ENCODE measurements around the gene DERL2. TPM values are rescaled to one million over a fixed set of nuclear protein-coding genes. Genes with fewer than 3 reads are reported as not detected.

DERL2 gene
- total RNA-seq, 2 donors from 2014 or later: 63.1 to 63.7 TPM

DNA sequence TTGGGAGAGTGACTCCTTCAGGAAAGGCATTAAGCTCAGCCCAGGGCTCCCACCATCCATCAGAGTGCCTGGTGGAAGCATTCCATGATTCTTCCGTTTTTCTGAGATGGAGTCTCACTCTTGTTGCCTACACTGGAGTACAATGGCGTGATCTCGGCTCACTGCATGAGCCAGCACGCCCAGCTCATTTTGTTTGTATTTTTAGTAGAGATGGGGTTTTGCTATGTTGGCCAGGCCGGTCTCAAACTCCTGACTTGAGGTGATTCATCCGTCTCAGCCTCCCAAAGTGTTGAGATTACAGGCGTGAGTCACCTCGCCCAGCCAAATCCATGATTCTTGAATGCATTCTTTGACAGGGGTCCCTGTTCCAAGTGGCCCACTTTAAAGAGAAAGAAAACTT, 23.5 kb upstream of the DERL2 start:
- intact Hi-C loops (cut with DNase I): no loop called here
- TF ChIP-seq, protein P1, sequence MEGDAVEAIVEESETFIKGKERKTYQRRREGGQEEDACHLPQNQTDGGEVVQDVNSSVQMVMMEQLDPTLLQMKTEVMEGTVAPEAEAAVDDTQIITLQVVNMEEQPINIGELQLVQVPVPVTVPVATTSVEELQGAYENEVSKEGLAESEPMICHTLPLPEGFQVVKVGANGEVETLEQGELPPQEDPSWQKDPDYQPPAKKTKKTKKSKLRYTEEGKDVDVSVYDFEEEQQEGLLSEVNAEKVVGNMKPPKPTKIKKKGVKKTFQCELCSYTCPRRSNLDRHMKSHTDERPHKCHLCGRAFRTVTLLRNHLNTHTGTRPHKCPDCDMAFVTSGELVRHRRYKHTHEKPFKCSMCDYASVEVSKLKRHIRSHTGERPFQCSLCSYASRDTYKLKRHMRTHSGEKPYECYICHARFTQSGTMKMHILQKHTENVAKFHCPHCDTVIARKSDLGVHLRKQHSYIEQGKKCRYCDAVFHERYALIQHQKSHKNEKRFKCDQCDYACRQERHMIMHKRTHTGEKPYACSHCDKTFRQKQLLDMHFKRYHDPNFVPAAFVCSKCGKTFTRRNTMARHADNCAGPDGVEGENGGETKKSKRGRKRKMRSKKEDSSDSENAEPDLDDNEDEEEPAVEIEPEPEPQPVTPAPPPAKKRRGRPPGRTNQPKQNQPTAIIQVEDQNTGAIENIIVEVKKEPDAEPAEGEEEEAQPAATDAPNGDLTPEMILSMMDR (IDR thresholded peaks at IDR 0.05): no peak
- no peak overlapping the region for H3K4me3 ChIP-seq
- no peak for DNase-seq
- H3K27ac ChIP-seq: no peak overlapping the region
- no peaks in the 10 kb centered on the region for H3K36me3 ChIP-seq
- no peaks in the 10 kb centered on the region for H3K4me1 ChIP-seq
- no peaks in the 10 kb centered on the region for H3K9me3 ChIP-seq
- no peaks in the 10 kb centered on the region for H3K27me3 ChIP-seq
- no peak overlapping the region for H3K9ac ChIP-seq (ENCODE audit: low read depth in 2 of 2, low read length in 2 of 2)

DNA sequence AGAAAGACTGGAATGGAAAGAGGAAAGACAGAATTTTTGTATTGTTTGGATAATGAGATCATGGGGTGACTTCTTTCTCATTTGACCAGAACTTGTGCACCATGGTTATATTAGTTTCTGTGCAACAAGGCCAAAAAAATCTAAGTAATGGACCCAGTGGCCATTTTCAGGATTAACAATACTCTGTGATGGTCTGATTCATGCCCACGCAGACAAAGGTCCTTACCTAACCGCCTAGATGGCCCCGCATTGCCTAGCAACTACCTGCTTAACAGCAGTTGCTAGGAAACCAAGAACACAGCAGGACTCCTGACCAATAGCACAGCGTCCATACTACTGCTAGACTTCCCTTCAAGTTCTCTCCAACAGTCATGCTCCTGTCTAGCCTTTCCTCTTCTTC, 22.8 kb upstream of the DERL2 start:
- Histone ChIP-seq H3K4me3 (no peak overlapping the region), H3K4me1 (no peaks in the 10 kb centered on the region), H3K9me3 (no peaks in the 10 kb centered on the region), H3K27ac (no peak overlapping the region), H3K9ac (ENCODE audit: low read depth in 2 of 2, low read length in 2 of 2) (no peak overlapping the region), H3K27me3 (no peaks in the 10 kb centered on the region), H3K36me3 (no peaks in the 10 kb centered on the region)
- intact Hi-C loops (cut with DNase I): no loop called here
- DNase-seq: no peak
- TF ChIP-seq, protein P1 (IDR thresholded peaks at IDR 0.05): no peak

DNA sequence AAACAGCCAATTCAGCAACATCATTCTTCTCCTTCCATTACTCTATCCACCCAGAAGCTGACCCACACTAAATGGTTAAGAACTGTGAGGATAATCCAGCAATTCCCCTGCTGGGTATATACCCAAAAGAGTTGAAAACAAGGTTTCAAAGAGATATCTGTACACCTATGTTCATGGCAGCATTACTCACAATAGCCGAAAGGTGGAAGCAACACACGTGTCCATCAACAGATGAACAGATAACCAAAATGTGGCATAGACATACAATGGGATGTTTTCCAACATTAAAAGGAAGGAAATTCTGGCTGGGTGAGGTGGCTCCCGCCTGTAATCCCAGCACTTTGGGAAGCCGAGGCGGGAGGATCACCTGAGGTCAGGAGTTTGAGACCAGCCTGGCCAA, 20.3 kb upstream of the DERL2 start:
- H3K36me3 ChIP-seq: no peaks in the 10 kb centered on the region
- no peak overlapping the region for H3K4me3 ChIP-seq
- H3K27ac ChIP-seq: no peak overlapping the region
- no peak overlapping the region for H3K9ac ChIP-seq (ENCODE audit: low read depth in 2 of 2, low read length in 2 of 2)
- TF ChIP-seq, protein P1 (IDR thresholded peaks at IDR 0.05): no peak
- no peaks in the 10 kb centered on the region for H3K9me3 ChIP-seq
- intact Hi-C loops (cut with DNase I): no loop called here
- no peaks in the 10 kb centered on the region for H3K27me3 ChIP-seq
- H3K4me1 ChIP-seq: no peaks in the 10 kb centered on the region
- no peak for DNase-seq

DNA sequence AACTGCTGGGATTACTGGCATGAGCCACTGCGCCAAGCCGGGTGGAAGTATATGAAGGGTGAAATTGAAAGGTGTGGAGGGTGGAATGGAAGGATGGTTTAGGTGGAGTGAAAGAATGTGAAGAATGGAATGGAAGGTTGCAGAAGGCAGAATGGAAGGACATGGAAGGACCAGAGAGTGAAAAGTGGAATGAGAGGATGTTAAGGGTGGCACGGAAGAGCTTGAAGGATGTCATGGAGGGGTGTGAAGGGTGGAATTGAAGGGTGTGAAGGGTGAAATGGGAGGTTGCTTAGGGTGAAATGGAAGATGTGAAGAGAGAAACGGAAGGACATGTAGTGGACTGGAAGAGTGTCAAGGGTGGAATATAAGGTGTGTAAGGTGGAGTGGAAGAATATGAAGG, 16.6 kb upstream of the DERL2 start:
- Histone ChIP-seq H3K9me3 (no peaks in the 10 kb centered on the region), H3K36me3 (no peaks in the 10 kb centered on the region), H3K27me3 (peaks cover 16% of the 10 kb centered on the region), H3K27ac (no peak overlapping the region), H3K9ac (ENCODE audit: low read depth in 2 of 2, low read length in 2 of 2) (no peak overlapping the region), H3K4me1 (no peaks in the 10 kb centered on the region), H3K4me3 (no peak overlapping the region)
- intact Hi-C loops (cut with DNase I): no loop called here
- no peak for DNase-seq
- TF ChIP-seq, protein P1 (IDR thresholded peaks at IDR 0.05): no peak

DNA sequence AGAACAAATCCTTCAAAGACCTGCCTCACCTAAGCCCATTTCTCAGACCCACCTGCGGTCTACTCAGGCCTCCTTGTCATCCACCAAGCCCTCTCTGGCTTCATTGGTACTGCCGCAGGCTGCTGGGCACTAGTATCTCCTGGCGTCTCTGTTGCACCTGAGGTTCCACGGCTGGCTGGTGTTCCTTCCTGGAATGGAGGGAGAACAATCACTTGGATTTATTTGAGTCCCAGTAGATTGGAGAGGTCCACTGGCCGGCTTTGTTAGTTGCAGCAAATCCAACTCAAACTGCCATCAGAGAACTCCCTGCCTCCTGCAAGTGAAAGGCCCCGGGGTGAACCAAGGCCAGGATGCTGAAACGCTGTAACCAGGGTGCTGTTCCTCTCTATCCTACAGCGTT, 15.7 kb upstream of the DERL2 start:
- no peaks in the 10 kb centered on the region for H3K4me1 ChIP-seq
- H3K9ac ChIP-seq (ENCODE audit: low read depth in 2 of 2, low read length in 2 of 2): no peak overlapping the region
- intact Hi-C loops (cut with DNase I): no loop called here
- H3K27ac ChIP-seq: no peak overlapping the region
- H3K4me3 ChIP-seq: no peak overlapping the region
- DNase-seq: no peak
- H3K9me3 ChIP-seq: no peaks in the 10 kb centered on the region
- no peaks in the 10 kb centered on the region for H3K36me3 ChIP-seq
- peaks cover 16% of the 10 kb centered on the region for H3K27me3 ChIP-seq
- TF ChIP-seq, protein P1 (IDR thresholded peaks at IDR 0.05): no peak
